Measurements from ENCODE around the gene MTF2. TPM values are rescaled to one million over a fixed set of nuclear protein-coding genes. Genes with fewer than 3 reads are reported as not detected.
"Not testable (repeated sequence)": the region's sequence is repeated elsewhere in the genome, so short reads cannot be mapped to it uniquely, and the experiment has no call there.

MTF2 gene
- 10 to 100 TPM in 2 of 4 donors, 1 to 10 TPM in 2; 7.8 to 20.7 (median 10.3) TPM for total RNA-seq

GRCh38 chr1:93078986-93079654 lies at the start of gene MTF2:
Gene MTF2 (plus strand): TSS chr1:93079283. CDS start chr1:93079527, 244 bp downstream.
- WGBS, 2 donors (ENCODE audit: low coverage in 1 of 2), result 0 to 2% methylated on average over 3 to 11 of the region's 49 CpGs
- ATAC-seq, result peak; percentile 97
- no peaks in the 10 kb centered on the region for H3K27me3 ChIP-seq
- peaks cover 0 to 41% (median 7%) of the 10 kb centered on the region in 3 donors for H3K4me1 ChIP-seq
- H3K36me3 ChIP-seq, result no peaks in the 10 kb centered on the region
- H3K27ac ChIP-seq, result peak within 1 kb of the TSS; percentile 41 to 86 (median 83)
- no peaks in the 10 kb centered on the region for H3K9me3 ChIP-seq
- TF ChIP-seq POLR2A (IDR thresholded peaks at IDR 0.05) (peak; percentile 69 to 76), POLR2AphosphoS5 (IDR thresholded peaks at IDR 0.05) (peak; percentile 97), CTCF (IDR thresholded peaks at IDR 0.05) (peak in 1 of 4 experiments; percentile 13), EP300 (IDR thresholded peaks at IDR 0.05) (no peak)
- H3K4me3 ChIP-seq, result peak within 1 kb of the TSS; percentile 75 to 91

- no peak for ATAC-seq
- TF ChIP-seq CTCF (IDR thresholded peaks at IDR 0.05) (no peak), POLR2A (IDR thresholded peaks at IDR 0.05) (no peak), EP300 (IDR thresholded peaks at IDR 0.05) (no peak), POLR2AphosphoS5 (IDR thresholded peaks at IDR 0.05) (no peak)
- no peaks in the 10 kb centered on the region for H3K9me3 ChIP-seq
- H3K27ac ChIP-seq, result no peak overlapping the region
- H3K4me3 ChIP-seq, result no peak overlapping the region
- H3K4me1 ChIP-seq, result no peaks in the 10 kb centered on the region
- WGBS, 2 donors (ENCODE audit: low coverage in 1 of 2), result 31 to 52% methylated on average over 3 of the region's 3 CpGs
- no peaks in the 10 kb centered on the region for H3K27me3 ChIP-seq
- no peaks in the 10 kb centered on the region for H3K36me3 ChIP-seq
Observed at GRCh38 chr1:93029317-93029716, 49.8 kb upstream of the MTF2 start.

- 91 to 94% methylated on average over 3 to 4 of the region's 4 CpGs for WGBS, 2 donors (ENCODE audit: low coverage in 1 of 2)
- not testable (repeated sequence) for H3K27ac ChIP-seq, H3K36me3 ChIP-seq, ATAC-seq, H3K4me1 ChIP-seq, H3K4me3 ChIP-seq, H3K9me3 ChIP-seq, H3K27me3 ChIP-seq
Observed at GRCh38 chr1:93030191-93030590, 48.9 kb upstream of the MTF2 start.

- H3K27me3 ChIP-seq, result no peaks in the 10 kb centered on the region
- ATAC-seq, result no peak
- WGBS, 2 donors (ENCODE audit: low coverage in 1 of 2), result 61 to 72% methylated on average over 3 of the region's 3 CpGs
- no peak overlapping the region for H3K27ac ChIP-seq
- no peak overlapping the region for H3K4me3 ChIP-seq
- no peaks in the 10 kb centered on the region for H3K36me3 ChIP-seq
- no peaks in the 10 kb centered on the region for H3K4me1 ChIP-seq
- H3K9me3 ChIP-seq, result no peaks in the 10 kb centered on the region
- TF ChIP-seq POLR2AphosphoS5 (IDR thresholded peaks at IDR 0.05), result no peak
Observed at GRCh38 chr1:93031711-93032110, 47.4 kb upstream of the MTF2 start.

GRCh38 chr1:93033029-93033428 lies 46.1 kb upstream of the MTF2 start:
- Histone ChIP-seq H3K27ac (no peak overlapping the region), H3K36me3 (no peaks in the 10 kb centered on the region), H3K9me3 (no peaks in the 10 kb centered on the region), H3K4me1 (no peaks in the 10 kb centered on the region), H3K4me3 (no peak overlapping the region), H3K27me3 (no peaks in the 10 kb centered on the region)
- 64 to 70% methylated on average over 5 of the region's 5 CpGs for WGBS, 2 donors (ENCODE audit: low coverage in 1 of 2)
- TF ChIP-seq CTCF (IDR thresholded peaks at IDR 0.05) (no peak), POLR2AphosphoS5 (IDR thresholded peaks at IDR 0.05) (no peak), EP300 (IDR thresholded peaks at IDR 0.05) (no peak), POLR2A (IDR thresholded peaks at IDR 0.05) (no peak)
- ATAC-seq, result no peak

GRCh38 chr1:93033785-93034184 lies 45.3 kb upstream of the MTF2 start:
- no peak overlapping the region for H3K4me3 ChIP-seq
- no peaks in the 10 kb centered on the region for H3K36me3 ChIP-seq
- no peaks in the 10 kb centered on the region for H3K4me1 ChIP-seq
- WGBS, 2 donors (ENCODE audit: low coverage in 1 of 2), result 69 to 78% methylated on average over 3 of the region's 3 CpGs
- H3K27ac ChIP-seq, result no peak overlapping the region
- ATAC-seq, result no peak
- no peaks in the 10 kb centered on the region for H3K9me3 ChIP-seq
- no peaks in the 10 kb centered on the region for H3K27me3 ChIP-seq
- TF ChIP-seq EP300 (IDR thresholded peaks at IDR 0.05) (no peak), CTCF (IDR thresholded peaks at IDR 0.05) (no peak), POLR2A (IDR thresholded peaks at IDR 0.05) (no peak), POLR2AphosphoS5 (IDR thresholded peaks at IDR 0.05) (no peak)

Data from gastroesophageal sphincter (tissue), 4 donors.